Kidney (tissue), 14 donors: Measurements from ENCODE around the gene YARS1. TPM values are rescaled to one million over a fixed set of nuclear protein-coding genes. Genes with fewer than 3 reads are reported as not detected.

ENCODE experiments used
- DNase-seq, 5 donors: peaks; one replicate each; pipeline ENCODE4 v3.0.0-alpha.2; 2013 to 2020
- FAIRE-seq: peaks from 2 replicates; lab custom pipeline; 2012; peaks lifted over from hg19 to GRCh38; lab: Jason Lieb, UNC
- H3K27ac ChIP-seq, 2 donors: one replicate each; pipeline ENCODE4 v1.7.0; 2013; ENCODE audit warnings: low read depth in 2 of 2, low read length in 2 of 2, inconsistent platforms in 1 of 2
- H3K27me3 ChIP-seq: one replicate; pipeline ENCODE4 v1.7.1; 2013; ENCODE audit warnings: low read length, inconsistent platforms; ENCODE audit not compliant: control insufficient read depth, insufficient read depth
- H3K36me3 ChIP-seq, 3 donors: one replicate each; pipeline versions ENCODE4 v1.7.0 to v1.7.1; 2013; ENCODE audit warnings: low read length in 3 of 3, control low read depth in 1 of 3, inconsistent platforms in 1 of 3; ENCODE audit not compliant: insufficient read depth in 3 of 3, control insufficient read depth in 2 of 3
- H3K4me1 ChIP-seq, 3 donors: one replicate each; pipeline versions ENCODE4 v1.7.0 to v1.7.1; 2013; ENCODE audit warnings: low read length in 3 of 3, inconsistent platforms in 1 of 3, low read depth in 1 of 3; ENCODE audit not compliant: control insufficient read depth in 2 of 3, insufficient read depth in 2 of 3
- H3K4me3 ChIP-seq, 3 donors: one replicate each; pipeline versions ENCODE4 v1.7.0 to v1.8.1; 2013; ENCODE audit warnings: low read length in 3 of 3, control low read depth in 1 of 3, inconsistent platforms in 1 of 3
- H3K9ac ChIP-seq, 3 donors: one replicate each; pipeline versions ENCODE4 v1.7.0 to v1.7.1; 2013; ENCODE audit warnings: low read length in 3 of 3, control low read depth in 1 of 3, inconsistent platforms in 1 of 3
- H3K9me3 ChIP-seq, 3 donors: one replicate each; pipeline versions ENCODE4 v1.7.0 to v1.7.1; 2013; ENCODE audit warnings: low read length in 3 of 3, control low read depth in 1 of 3, inconsistent platforms in 1 of 3; ENCODE audit not compliant: control insufficient read depth in 2 of 3, insufficient read depth in 1 of 3
- intact Hi-C: fragments of 100-400 bp; cut with DNase I; formaldehyde crosslinking; loops from one replicate; pipeline ENCODE4 v1.11.1; 2022
- polyA plus RNA-seq: library from polyadenylated mRNA; stranded (reverse); fragments of 350-450 nt; fragmentation: Illumina TruSeq; extraction: RNeasy Lipid Tissue Mini Kit (QIAGEN cat#74804); gene quantifications from one replicate; pipeline ENCODE4 v1.2.3, GENCODE V29; 2014; ENCODE audit warnings: low read depth, low replicate concordance; ENCODE audit not compliant: insufficient read depth
- total RNA-seq: library from RNA; stranded (reverse); fragmentation: NEBNext Ultra II Directional; extraction: Animal tissue kit (Norgen Biotek cat#: 25700); gene quantifications from one replicate; pipeline ENCODE4 v1.2.1, GENCODE V29; 2021
- TF ChIP-seq, protein P1 (sequence below): IDR thresholded peaks from 3 replicates; pipeline ENCODE4 v1.5.1; 2012; ENCODE audit warnings: mild to moderate bottlenecking, moderate library complexity, borderline replicate concordance; ENCODE audit not compliant: insufficient read depth; ENCODE audit errors: extremely low read depth
- donor health status: control.
- donor health status: control.
- donor health status: control.
- donor health status: control.
- donor health status: control.
- donor health status: DM: yes; HTN: yes; CAD: no.
- donor health status: Normal renal cell carcinoma (clear cell type).

The YARS1 gene
- total and polyA plus RNA-seq, 2 donors from 2014 or later, result 24.8 to 86.1 TPM

GRCh38 chr1:32858791-32859190 lies 41.6 kb upstream of the YARS1 start:
- H3K4me1 ChIP-seq, result no peaks in the 10 kb centered on the region
- no peak overlapping the region for H3K9ac ChIP-seq
- TF ChIP-seq, protein P1, sequence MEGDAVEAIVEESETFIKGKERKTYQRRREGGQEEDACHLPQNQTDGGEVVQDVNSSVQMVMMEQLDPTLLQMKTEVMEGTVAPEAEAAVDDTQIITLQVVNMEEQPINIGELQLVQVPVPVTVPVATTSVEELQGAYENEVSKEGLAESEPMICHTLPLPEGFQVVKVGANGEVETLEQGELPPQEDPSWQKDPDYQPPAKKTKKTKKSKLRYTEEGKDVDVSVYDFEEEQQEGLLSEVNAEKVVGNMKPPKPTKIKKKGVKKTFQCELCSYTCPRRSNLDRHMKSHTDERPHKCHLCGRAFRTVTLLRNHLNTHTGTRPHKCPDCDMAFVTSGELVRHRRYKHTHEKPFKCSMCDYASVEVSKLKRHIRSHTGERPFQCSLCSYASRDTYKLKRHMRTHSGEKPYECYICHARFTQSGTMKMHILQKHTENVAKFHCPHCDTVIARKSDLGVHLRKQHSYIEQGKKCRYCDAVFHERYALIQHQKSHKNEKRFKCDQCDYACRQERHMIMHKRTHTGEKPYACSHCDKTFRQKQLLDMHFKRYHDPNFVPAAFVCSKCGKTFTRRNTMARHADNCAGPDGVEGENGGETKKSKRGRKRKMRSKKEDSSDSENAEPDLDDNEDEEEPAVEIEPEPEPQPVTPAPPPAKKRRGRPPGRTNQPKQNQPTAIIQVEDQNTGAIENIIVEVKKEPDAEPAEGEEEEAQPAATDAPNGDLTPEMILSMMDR, result no peak
- DNase-seq, result no peak
- peaks cover 2 to 26% (median 11%) of the 10 kb centered on the region in 3 donors for H3K36me3 ChIP-seq
- H3K27ac ChIP-seq, result no peak overlapping the region
- H3K9me3 ChIP-seq, result no peaks in the 10 kb centered on the region
- H3K4me3 ChIP-seq, result no peak overlapping the region
- no peaks in the 10 kb centered on the region for H3K27me3 ChIP-seq
- no peak for FAIRE-seq
- intact Hi-C loops, result no loop called here

GRCh38 chr1:32858136-32858535 lies 41.0 kb upstream of the YARS1 start:
- Histone ChIP-seq H3K9me3 (no peaks in the 10 kb centered on the region), H3K27me3 (no peaks in the 10 kb centered on the region), H3K9ac (no peak overlapping the region), H3K4me1 (no peaks in the 10 kb centered on the region), H3K4me3 (no peak overlapping the region), H3K27ac (no peak overlapping the region), H3K36me3 (peaks cover 2 to 26% (median 11%) of the 10 kb centered on the region in 3 donors)
- intact Hi-C loops, result no loop called here
- TF ChIP-seq, protein P1, result no peak
- DNase-seq (no peak), FAIRE-seq (no peak)

- no peak overlapping the region for H3K4me3 ChIP-seq
- H3K27ac ChIP-seq, result no peak overlapping the region
- H3K9ac ChIP-seq, result no peak overlapping the region
- no peak for FAIRE-seq
- no peaks in the 10 kb centered on the region for H3K4me1 ChIP-seq
- TF ChIP-seq, protein P1, result no peak
- H3K27me3 ChIP-seq, result no peaks in the 10 kb centered on the region
- intact Hi-C loops, result no loop called here
- H3K36me3 ChIP-seq, result peaks cover 6 to 34% (median 11%) of the 10 kb centered on the region in 3 donors
- no peak for DNase-seq
- H3K9me3 ChIP-seq, result no peaks in the 10 kb centered on the region
These were observed 38.9 kb upstream of the YARS1 start for GRCh38 chr1:32855861-32856617.
